ENCODE data around the gene RAB8A.

The RAB8A gene

GRCh38 chr19:16127080-16127479, 15.4 kb downstream of the RAB8A start:
- WGBS (ENCODE audit: insufficient coverage, insufficient read length), result no CpG with 5 or more reads among the region's 11 CpGs
- Histone ChIP-seq H3K4me1 (ENCODE audit: control insufficient read depth, insufficient read depth, low read length) (no peaks in the 10 kb centered on the region; the same call in 1 of the 2 replicates), H3K9me3 (ENCODE audit: control insufficient read depth, insufficient read depth, low read length) (no peaks in the 10 kb centered on the region), H3K36me3 (ENCODE audit: control insufficient read depth, insufficient read depth, low read length) (peaks cover 54% of the 10 kb centered on the region), H3K27ac (ENCODE audit: low read length) (no peak overlapping the region), H3K4me3 (ENCODE audit: low read length) (no peak overlapping the region), H3K27me3 (ENCODE audit: control insufficient read depth, insufficient read depth, low read length) (no peaks in the 10 kb centered on the region)
- DNase-seq (ENCODE audit: low read depth, low spot score), result no peak

- no CpG with 5 or more reads among the region's 21 CpGs for WGBS (ENCODE audit: insufficient coverage, insufficient read length)
- Histone ChIP-seq H3K9me3 (ENCODE audit: control insufficient read depth, insufficient read depth, low read length) (no peaks in the 10 kb centered on the region), H3K36me3 (ENCODE audit: control insufficient read depth, insufficient read depth, low read length) (peaks cover 49% of the 10 kb centered on the region), H3K4me3 (ENCODE audit: low read length) (no peak overlapping the region), H3K27ac (ENCODE audit: low read length) (no peak overlapping the region), H3K27me3 (ENCODE audit: control insufficient read depth, insufficient read depth, low read length) (no peaks in the 10 kb centered on the region), H3K4me1 (ENCODE audit: control insufficient read depth, insufficient read depth, low read length) (no peaks in the 10 kb centered on the region; the same call in 1 of the 2 replicates)
- no peak for DNase-seq (ENCODE audit: low read depth, low spot score)
Observed at GRCh38 chr19:16127776-16128371, 16.2 kb downstream of the RAB8A start.

- peaks cover 40% of the 10 kb centered on the region for H3K36me3 ChIP-seq (ENCODE audit: control insufficient read depth, insufficient read depth, low read length)
Observed at GRCh38 chr19:16131648-16132047, 20.0 kb downstream of the RAB8A start.

GRCh38 chr19:16133818-16134217, 22.1 kb downstream of the RAB8A start:
- no peaks in the 10 kb centered on the region for H3K27me3 ChIP-seq (ENCODE audit: control insufficient read depth, insufficient read depth, low read length)
- DNase-seq (ENCODE audit: low read depth, low spot score), result no peak
- no peak overlapping the region for H3K4me3 ChIP-seq (ENCODE audit: low read length)
- WGBS (ENCODE audit: insufficient coverage, insufficient read length), result no CpG with 5 or more reads among the region's 4 CpGs
- no peaks in the 10 kb centered on the region for H3K4me1 ChIP-seq (ENCODE audit: control insufficient read depth, insufficient read depth, low read length)
- no peak overlapping the region for H3K27ac ChIP-seq (ENCODE audit: low read length)
- H3K9me3 ChIP-seq (ENCODE audit: control insufficient read depth, insufficient read depth, low read length), result no peaks in the 10 kb centered on the region
- peaks cover 23% of the 10 kb centered on the region for H3K36me3 ChIP-seq (ENCODE audit: control insufficient read depth, insufficient read depth, low read length)

More at GRCh38 chr19:16131648-16132047, 20.0 kb downstream of the RAB8A start:
- Histone ChIP-seq H3K4me1 (ENCODE audit: control insufficient read depth, insufficient read depth, low read length) (no peaks in the 10 kb centered on the region), H3K4me3 (ENCODE audit: low read length) (no peak overlapping the region), H3K9me3 (ENCODE audit: control insufficient read depth, insufficient read depth, low read length) (no peaks in the 10 kb centered on the region), H3K27me3 (ENCODE audit: control insufficient read depth, insufficient read depth, low read length) (no peaks in the 10 kb centered on the region), H3K27ac (ENCODE audit: low read length) (no peak overlapping the region)
- WGBS (ENCODE audit: insufficient coverage, insufficient read length), result 100% methylated on average over 3 of the region's 3 CpGs
- no peak for DNase-seq (ENCODE audit: low read depth, low spot score)

GRCh38 chr19:16134510-16134909, 22.8 kb downstream of the RAB8A start:
- no peaks in the 10 kb centered on the region for H3K9me3 ChIP-seq (ENCODE audit: control insufficient read depth, insufficient read depth, low read length)
- H3K4me1 ChIP-seq (ENCODE audit: control insufficient read depth, insufficient read depth, low read length), result no peaks in the 10 kb centered on the region
- peaks cover 18% of the 10 kb centered on the region for H3K36me3 ChIP-seq (ENCODE audit: control insufficient read depth, insufficient read depth, low read length)
- no peak for DNase-seq (ENCODE audit: low read depth, low spot score)
- H3K4me3 ChIP-seq (ENCODE audit: low read length), result no peak overlapping the region
- no CpG with 5 or more reads among the region's 7 CpGs for WGBS (ENCODE audit: insufficient coverage, insufficient read length)
- no peaks in the 10 kb centered on the region for H3K27me3 ChIP-seq (ENCODE audit: control insufficient read depth, insufficient read depth, low read length)
- H3K27ac ChIP-seq (ENCODE audit: low read length), result no peak overlapping the region

- no peak overlapping the region for H3K27ac ChIP-seq (ENCODE audit: low read length)
- H3K36me3 ChIP-seq (ENCODE audit: control insufficient read depth, insufficient read depth, low read length), result peaks cover 13% of the 10 kb centered on the region
- H3K4me1 ChIP-seq (ENCODE audit: control insufficient read depth, insufficient read depth, low read length), result no peaks in the 10 kb centered on the region
- DNase-seq (ENCODE audit: low read depth, low spot score), result no peak
- no peaks in the 10 kb centered on the region for H3K27me3 ChIP-seq (ENCODE audit: control insufficient read depth, insufficient read depth, low read length)
- no peak overlapping the region for H3K4me3 ChIP-seq (ENCODE audit: low read length)
- WGBS (ENCODE audit: insufficient coverage, insufficient read length), result no CpG with 5 or more reads among the region's 4 CpGs
- no peaks in the 10 kb centered on the region for H3K9me3 ChIP-seq (ENCODE audit: control insufficient read depth, insufficient read depth, low read length)
Observed at GRCh38 chr19:16135430-16136127, 23.9 kb downstream of the RAB8A start.

GRCh38 chr19:16136185-16136999, 24.7 kb downstream of the RAB8A start:
- no CpG with 5 or more reads among the region's 16 CpGs for WGBS (ENCODE audit: insufficient coverage, insufficient read length)
- peaks cover 13% of the 10 kb centered on the region for H3K36me3 ChIP-seq (ENCODE audit: control insufficient read depth, insufficient read depth, low read length)
- H3K27ac ChIP-seq (ENCODE audit: low read length), result no peak overlapping the region
- no peaks in the 10 kb centered on the region for H3K4me1 ChIP-seq (ENCODE audit: control insufficient read depth, insufficient read depth, low read length)
- no peaks in the 10 kb centered on the region for H3K9me3 ChIP-seq (ENCODE audit: control insufficient read depth, insufficient read depth, low read length)
- H3K27me3 ChIP-seq (ENCODE audit: control insufficient read depth, insufficient read depth, low read length), result no peaks in the 10 kb centered on the region
- no peak overlapping the region for H3K4me3 ChIP-seq (ENCODE audit: low read length)
- DNase-seq (ENCODE audit: low read depth, low spot score), result no peak

- Histone ChIP-seq H3K27ac (ENCODE audit: low read length) (no peak overlapping the region), H3K27me3 (ENCODE audit: control insufficient read depth, insufficient read depth, low read length) (no peaks in the 10 kb centered on the region), H3K4me3 (ENCODE audit: low read length) (no peak overlapping the region), H3K9me3 (ENCODE audit: control insufficient read depth, insufficient read depth, low read length) (no peaks in the 10 kb centered on the region), H3K36me3 (ENCODE audit: control insufficient read depth, insufficient read depth, low read length) (no peaks in the 10 kb centered on the region), H3K4me1 (ENCODE audit: control insufficient read depth, insufficient read depth, low read length) (0 out of 2 replicates have a peak, but pooled peaks cover 5% of the 10 kb centered on the region)
- WGBS (ENCODE audit: insufficient coverage, insufficient read length), result no CpG with 5 or more reads among the region's 13 CpGs
- no peak for DNase-seq (ENCODE audit: low read depth, low spot score)
Observed at GRCh38 chr19:16139752-16140151, 28.1 kb downstream of the RAB8A start.

- WGBS (ENCODE audit: insufficient coverage, insufficient read length), result no CpG with 5 or more reads among the region's 4 CpGs
- H3K27me3 ChIP-seq (ENCODE audit: control insufficient read depth, insufficient read depth, low read length), result no peaks in the 10 kb centered on the region
- no peak overlapping the region for H3K4me3 ChIP-seq (ENCODE audit: low read length)
- H3K27ac ChIP-seq (ENCODE audit: low read length), result no peak overlapping the region
- no peaks in the 10 kb centered on the region for H3K9me3 ChIP-seq (ENCODE audit: control insufficient read depth, insufficient read depth, low read length)
- H3K36me3 ChIP-seq (ENCODE audit: control insufficient read depth, insufficient read depth, low read length), result no peaks in the 10 kb centered on the region
- no peak for DNase-seq (ENCODE audit: low read depth, low spot score)
- 0 out of 2 replicates have a peak, but pooled peaks cover 5% of the 10 kb centered on the region for H3K4me1 ChIP-seq (ENCODE audit: control insufficient read depth, insufficient read depth, low read length)
Observed at GRCh38 chr19:16141043-16141442, 29.4 kb downstream of the RAB8A start.

GRCh38 chr19:16142032-16142580, 30.4 kb downstream of the RAB8A start:
- no peak for DNase-seq (ENCODE audit: low read depth, low spot score)
- no peak overlapping the region for H3K4me3 ChIP-seq (ENCODE audit: low read length)
- WGBS (ENCODE audit: insufficient coverage, insufficient read length), result no CpG with 5 or more reads among the region's 9 CpGs
- H3K36me3 ChIP-seq (ENCODE audit: control insufficient read depth, insufficient read depth, low read length), result no peaks in the 10 kb centered on the region
- H3K27me3 ChIP-seq (ENCODE audit: control insufficient read depth, insufficient read depth, low read length), result no peaks in the 10 kb centered on the region
- 0 out of 2 replicates have a peak, but pooled peaks cover 5% of the 10 kb centered on the region for H3K4me1 ChIP-seq (ENCODE audit: control insufficient read depth, insufficient read depth, low read length)
- H3K27ac ChIP-seq (ENCODE audit: low read length), result no peak overlapping the region
- no peaks in the 10 kb centered on the region for H3K9me3 ChIP-seq (ENCODE audit: control insufficient read depth, insufficient read depth, low read length)
